ENCODE results near the gene COL5A3.

DNA sequence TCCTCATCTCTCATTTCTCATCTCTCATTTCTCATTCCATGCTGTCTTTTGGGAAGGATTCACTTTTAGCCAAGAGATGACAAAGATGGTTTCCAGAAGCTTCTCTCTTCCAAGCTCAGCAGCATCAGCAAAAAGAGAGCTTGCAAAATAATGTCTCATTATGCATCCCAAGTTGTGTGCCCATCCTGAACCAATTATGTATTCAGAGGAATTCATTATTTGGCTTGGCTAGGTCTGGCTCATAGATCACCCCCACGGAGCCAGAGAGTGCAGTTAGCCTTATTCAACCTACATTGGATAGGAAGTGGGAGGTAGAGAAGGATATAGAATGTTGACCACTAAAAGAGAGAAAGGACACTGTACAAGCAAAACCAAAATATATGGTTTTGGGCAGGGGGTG, 68.6 kb downstream of the COL5A3 start:
- TF ChIP-seq, protein P1, sequence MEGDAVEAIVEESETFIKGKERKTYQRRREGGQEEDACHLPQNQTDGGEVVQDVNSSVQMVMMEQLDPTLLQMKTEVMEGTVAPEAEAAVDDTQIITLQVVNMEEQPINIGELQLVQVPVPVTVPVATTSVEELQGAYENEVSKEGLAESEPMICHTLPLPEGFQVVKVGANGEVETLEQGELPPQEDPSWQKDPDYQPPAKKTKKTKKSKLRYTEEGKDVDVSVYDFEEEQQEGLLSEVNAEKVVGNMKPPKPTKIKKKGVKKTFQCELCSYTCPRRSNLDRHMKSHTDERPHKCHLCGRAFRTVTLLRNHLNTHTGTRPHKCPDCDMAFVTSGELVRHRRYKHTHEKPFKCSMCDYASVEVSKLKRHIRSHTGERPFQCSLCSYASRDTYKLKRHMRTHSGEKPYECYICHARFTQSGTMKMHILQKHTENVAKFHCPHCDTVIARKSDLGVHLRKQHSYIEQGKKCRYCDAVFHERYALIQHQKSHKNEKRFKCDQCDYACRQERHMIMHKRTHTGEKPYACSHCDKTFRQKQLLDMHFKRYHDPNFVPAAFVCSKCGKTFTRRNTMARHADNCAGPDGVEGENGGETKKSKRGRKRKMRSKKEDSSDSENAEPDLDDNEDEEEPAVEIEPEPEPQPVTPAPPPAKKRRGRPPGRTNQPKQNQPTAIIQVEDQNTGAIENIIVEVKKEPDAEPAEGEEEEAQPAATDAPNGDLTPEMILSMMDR (IDR thresholded peaks at IDR 0.05 in 4 of 5, conservative IDR thresholded peaks at IDR 0.05 in 1 of 5), result no peak
- TF ChIP-seq POLR2A (IDR thresholded peaks at IDR 0.05), result no peak
